IPS DF 6.9 (cell line): ENCODE measurements around the gene SMIM26.

Experiments used
- DNase-seq: peaks from one replicate; pipeline ENCODE4 v3.0.0-alpha.2; 2013; ENCODE audit warnings: low read depth, low spot score
- H3K27ac ChIP-seq: one replicate; pipeline ENCODE4 v1.5.1; 2013; ENCODE audit warnings: low read length, control low read depth
- H3K27me3 ChIP-seq: 2 replicates; pipeline ENCODE4 v1.6.1; 2013; ENCODE audit warnings: mild to moderate bottlenecking, low read length; ENCODE audit not compliant: control insufficient read depth, insufficient read depth
- H3K36me3 ChIP-seq: 2 replicates; pipeline ENCODE4 v1.6.1; 2013; ENCODE audit warnings: low read length; ENCODE audit not compliant: control insufficient read depth, insufficient read depth
- H3K4me1 ChIP-seq: 2 replicates; pipeline ENCODE4 v1.6.1; 2013; ENCODE audit warnings: low read length; ENCODE audit not compliant: control insufficient read depth, insufficient read depth
- H3K4me3 ChIP-seq: 2 replicates; pipeline ENCODE4 v1.5.1; 2013; ENCODE audit warnings: mild to moderate bottlenecking, low read length
- H3K9me3 ChIP-seq: 2 replicates; pipeline ENCODE4 v1.6.1; 2013; ENCODE audit warnings: low read length, inconsistent platforms; ENCODE audit not compliant: control insufficient read depth, insufficient read depth
- WGBS: extraction: QIAGEN DNeasy Blood & Tissue Kit; methylation state at CpG from one replicate; pipeline ENCODE4 v1.1.7; 2013; ENCODE audit warnings: mixed read lengths, missing lambda C conversion rate; ENCODE audit not compliant: insufficient read length, insufficient coverage; 5-methylcytosine and 5-hydroxymethylcytosine counted together

SMIM26 gene

DNA sequence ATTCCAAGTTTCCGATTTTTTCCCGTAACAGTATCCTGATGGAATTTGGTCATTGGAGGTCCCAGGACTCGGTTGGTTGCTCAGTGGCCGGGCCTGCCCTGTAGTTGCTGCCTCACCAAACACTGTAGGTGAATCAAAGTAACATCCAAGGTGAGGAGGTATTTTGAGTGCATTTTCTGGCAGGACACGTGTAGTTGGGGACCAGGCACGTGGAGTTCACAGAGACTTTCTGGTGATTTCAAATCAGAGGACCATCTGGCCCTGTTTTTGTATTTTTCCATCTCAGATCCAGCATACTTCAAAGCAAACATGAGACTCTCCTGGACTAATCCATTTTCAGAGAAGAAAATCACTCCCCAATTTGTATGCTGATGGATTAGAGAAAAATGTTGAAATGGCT lies 10.7 kb downstream of the SMIM26 start:
- no peaks in the 10 kb centered on the region for H3K36me3 ChIP-seq
- H3K4me1 ChIP-seq: 0 out of 2 replicates have a peak, but pooled peaks cover 3% of the 10 kb centered on the region
- DNase-seq: no peak
- H3K4me3 ChIP-seq: no peak overlapping the region
- H3K27ac ChIP-seq: no peak overlapping the region
- H3K9me3 ChIP-seq: no peaks in the 10 kb centered on the region
- no CpG with 5 or more reads among the region's 6 CpGs for WGBS
- H3K27me3 ChIP-seq: no peaks in the 10 kb centered on the region

DNA sequence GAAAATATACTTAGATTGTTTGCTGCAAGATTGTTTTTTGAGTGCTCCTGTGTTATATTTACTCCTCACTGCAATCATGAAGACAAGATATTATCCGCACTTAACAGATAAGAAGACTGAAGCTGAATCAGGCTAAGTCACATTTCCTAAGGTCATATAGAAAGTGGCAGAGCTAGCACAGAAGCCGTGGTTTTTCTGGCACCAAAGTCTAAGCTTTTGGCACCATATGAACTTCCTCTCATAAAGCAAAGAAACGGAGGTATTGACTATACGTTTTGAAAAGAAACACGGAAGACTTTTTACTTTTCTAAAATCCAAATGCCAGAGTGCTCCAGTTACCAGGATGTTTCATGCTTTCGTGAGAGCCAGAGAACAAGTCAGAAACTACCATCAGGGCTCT lies 11.3 kb downstream of the SMIM26 start:
- Histone ChIP-seq H3K27me3 (no peaks in the 10 kb centered on the region), H3K9me3 (no peaks in the 10 kb centered on the region), H3K4me3 (no peak overlapping the region), H3K27ac (no peak overlapping the region), H3K4me1 (0 out of 2 replicates have a peak, but pooled peaks cover 3% of the 10 kb centered on the region), H3K36me3 (no peaks in the 10 kb centered on the region)
- no CpG with 5 or more reads among the region's 6 CpGs for WGBS
- DNase-seq: no peak

DNA sequence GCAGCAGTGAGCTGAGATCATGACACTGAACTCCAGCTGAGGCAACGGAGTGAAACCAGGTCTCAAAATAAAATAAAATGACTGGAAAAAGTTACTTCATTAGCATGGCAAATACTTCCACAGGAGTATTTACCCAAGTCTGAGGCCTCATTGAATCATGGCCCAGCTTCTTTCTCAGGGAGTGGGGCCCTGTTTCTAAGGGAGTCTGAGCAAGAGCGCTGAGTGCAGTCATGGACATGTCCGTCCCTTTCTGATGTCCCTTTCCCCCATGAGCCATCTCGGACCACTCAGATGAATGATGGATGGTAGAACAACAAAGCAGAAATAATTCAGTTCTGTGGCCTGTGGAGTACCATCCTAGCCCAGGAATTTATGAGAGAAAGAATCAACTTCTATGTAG lies 12.8 kb downstream of the SMIM26 start:
- Histone ChIP-seq H3K27me3 (no peaks in the 10 kb centered on the region), H3K27ac (no peak overlapping the region), H3K36me3 (no peaks in the 10 kb centered on the region), H3K4me1 (0 out of 2 replicates have a peak, but pooled peaks cover 3% of the 10 kb centered on the region), H3K9me3 (no peaks in the 10 kb centered on the region), H3K4me3 (no peak overlapping the region)
- no peak for DNase-seq
- WGBS: no CpG with 5 or more reads among the region's 4 CpGs

DNA sequence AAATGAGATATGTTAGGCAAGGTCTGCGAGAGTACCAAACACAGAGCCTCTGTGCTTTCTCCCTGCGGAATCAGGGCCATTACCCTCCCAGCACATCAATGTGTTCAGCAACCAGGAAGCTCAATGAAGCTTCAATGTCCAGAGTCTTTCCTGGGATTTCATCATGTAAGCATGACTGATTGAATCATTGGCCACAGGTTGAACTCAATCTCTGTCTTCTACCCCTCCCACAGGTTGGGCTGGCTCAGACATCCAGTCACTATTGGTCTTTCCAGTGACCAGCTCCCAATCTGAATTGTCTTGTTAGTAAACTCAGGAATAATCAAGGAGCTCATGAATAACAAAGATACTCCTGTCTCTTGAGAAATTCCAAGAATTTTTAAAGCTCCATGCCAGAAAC lies 17.9 kb downstream of the SMIM26 start:
- no peak for DNase-seq
- WGBS: no CpG with 5 or more reads among the region's 2 CpGs
- no peak overlapping the region for H3K27ac ChIP-seq

DNA sequence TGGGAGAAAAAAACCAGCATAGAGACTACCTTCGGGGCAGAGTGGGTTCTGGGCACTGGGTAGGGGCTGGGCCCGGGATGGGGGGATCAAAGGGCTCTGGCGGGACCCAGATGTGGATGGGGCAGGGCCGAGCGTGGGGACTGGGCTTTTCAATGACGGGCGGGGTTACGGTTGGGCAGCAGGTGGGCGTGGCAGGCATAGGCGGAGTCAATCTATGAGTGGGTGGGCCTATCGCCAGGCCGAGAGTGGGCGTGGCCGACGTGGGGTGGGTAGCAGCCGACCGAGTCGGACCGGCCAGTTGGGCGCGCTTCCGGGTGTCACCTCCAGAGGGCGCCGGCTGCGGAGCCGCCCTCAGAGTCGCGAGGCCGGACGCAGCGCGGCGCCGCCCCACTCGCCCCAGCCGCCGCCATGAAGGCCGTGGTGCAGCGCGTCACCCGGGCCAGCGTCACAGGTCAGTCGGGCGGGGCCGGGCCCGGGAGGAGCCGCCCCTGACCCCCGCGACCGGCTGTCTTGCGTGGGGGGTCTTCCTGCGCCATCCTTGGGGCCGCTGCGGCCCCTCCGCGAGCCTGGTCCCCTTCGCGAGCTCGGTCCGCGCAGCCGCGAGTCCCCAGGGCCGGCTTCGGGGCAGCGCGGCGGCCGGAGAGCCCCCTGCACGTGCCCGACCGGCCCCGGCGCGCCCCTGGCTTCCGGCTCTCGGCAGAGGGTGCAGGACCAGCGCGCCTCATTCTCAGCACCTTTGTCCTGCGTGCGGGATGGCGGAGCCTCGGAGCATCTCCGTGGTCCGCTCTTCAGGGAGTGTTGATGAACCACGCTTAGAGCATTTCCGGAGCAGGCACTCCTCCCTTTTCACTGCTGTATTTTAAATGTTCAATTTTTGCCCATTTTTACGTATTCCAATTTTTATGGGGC lies 20.7 kb downstream of the SMIM26 start, which contains the start of gene DTD1:
TSS of gene DTD1 (plus strand) at position 390 of the 909 bp plus-strand sequence. CDS start at position 409, 19 bp downstream.
- Histone ChIP-seq H3K27me3 (no peaks in the 10 kb centered on the region), H3K4me1 (0 out of 2 replicates have a peak, but pooled peaks cover 2% of the 10 kb centered on the region), H3K9me3 (no peaks in the 10 kb centered on the region), H3K4me3 (peak within 1 kb of the TSS; percentile 64), H3K36me3 (no peaks in the 10 kb centered on the region), H3K27ac (no peak within 1 kb of the TSS)
- DNase-seq: peak; percentile 68
- no CpG with 5 or more reads among the region's 88 CpGs for WGBS

More for the DNA sequence above, 17.9 kb downstream of the SMIM26 start:
- H3K4me1 ChIP-seq: 0 out of 2 replicates have a peak, but pooled peaks cover 4% of the 10 kb centered on the region
- H3K36me3 ChIP-seq: no peaks in the 10 kb centered on the region
- no peaks in the 10 kb centered on the region for H3K9me3 ChIP-seq
- no peak overlapping the region for H3K4me3 ChIP-seq
- no peaks in the 10 kb centered on the region for H3K27me3 ChIP-seq

DNA sequence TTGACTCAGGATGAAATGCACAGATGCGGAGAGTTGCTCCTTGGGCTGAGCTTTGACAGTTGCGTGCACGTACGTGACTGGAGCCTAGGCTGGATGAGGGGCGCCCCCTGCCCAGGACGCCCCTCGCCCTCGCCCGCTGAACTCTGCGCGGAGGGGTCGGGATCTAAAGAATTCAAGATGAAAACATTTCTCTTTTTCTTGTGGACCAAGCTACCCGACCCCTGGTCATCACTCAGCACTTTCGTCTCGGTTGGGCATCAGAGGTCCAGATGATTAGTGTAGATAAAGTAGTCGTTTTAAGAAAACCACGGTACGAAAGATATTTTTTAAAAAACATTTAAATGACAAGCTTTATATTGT lies 21.3 kb downstream of the SMIM26 start:
- no peaks in the 10 kb centered on the region for H3K36me3 ChIP-seq
- H3K27me3 ChIP-seq: no peaks in the 10 kb centered on the region
- no CpG with 5 or more reads among the region's 18 CpGs for WGBS
- 0 out of 2 replicates have a peak, but pooled peaks cover 2% of the 10 kb centered on the region for H3K4me1 ChIP-seq
- no peak overlapping the region for H3K27ac ChIP-seq
- no peak for DNase-seq
- no peaks in the 10 kb centered on the region for H3K9me3 ChIP-seq
- peak overlapping the region; percentile 64; the same call in 1 of the 2 replicates for H3K4me3 ChIP-seq

DNA sequence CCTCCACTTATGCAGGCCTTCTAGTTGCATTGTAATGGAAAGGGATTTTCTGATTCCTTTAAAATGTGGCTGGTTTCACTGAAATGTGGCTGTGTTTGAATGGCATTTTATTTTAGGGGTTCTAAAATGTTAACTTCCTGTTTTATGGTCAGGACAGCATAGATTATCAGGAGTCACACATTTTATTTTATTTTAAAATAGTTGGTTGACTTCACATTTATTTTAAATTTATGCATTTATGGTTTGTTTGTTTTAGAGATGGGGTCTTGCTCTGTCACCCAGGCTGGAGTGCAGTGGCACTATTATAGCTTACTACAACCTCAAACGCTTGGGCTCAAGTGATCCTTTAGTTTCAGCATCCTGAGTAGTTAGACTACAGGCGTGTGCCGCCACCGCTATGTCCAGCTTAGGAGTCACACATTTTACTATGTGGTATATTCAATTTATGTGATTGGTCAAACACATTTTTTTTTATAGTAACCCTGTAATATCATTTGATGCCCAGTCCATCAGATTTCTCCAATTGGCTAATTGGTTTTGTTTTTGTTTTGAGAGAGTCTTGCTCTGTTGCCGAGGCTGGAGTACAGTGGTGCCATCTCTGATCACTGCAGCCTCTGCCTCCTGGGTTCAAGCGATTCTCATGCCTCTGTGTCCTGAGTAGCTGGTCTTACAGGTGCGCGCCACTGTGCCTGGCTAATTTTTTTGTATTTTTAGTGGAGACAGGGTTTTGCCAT lies 22.9 kb downstream of the SMIM26 start:
- Histone ChIP-seq H3K36me3 (no peaks in the 10 kb centered on the region), H3K4me3 (no peak overlapping the region), H3K4me1 (0 out of 2 replicates have a peak, but pooled peaks cover under 1% of the 10 kb centered on the region), H3K27ac (no peak overlapping the region), H3K9me3 (no peaks in the 10 kb centered on the region), H3K27me3 (no peaks in the 10 kb centered on the region)
- no CpG with 5 or more reads among the region's 8 CpGs for WGBS
- DNase-seq: no peak

DNA sequence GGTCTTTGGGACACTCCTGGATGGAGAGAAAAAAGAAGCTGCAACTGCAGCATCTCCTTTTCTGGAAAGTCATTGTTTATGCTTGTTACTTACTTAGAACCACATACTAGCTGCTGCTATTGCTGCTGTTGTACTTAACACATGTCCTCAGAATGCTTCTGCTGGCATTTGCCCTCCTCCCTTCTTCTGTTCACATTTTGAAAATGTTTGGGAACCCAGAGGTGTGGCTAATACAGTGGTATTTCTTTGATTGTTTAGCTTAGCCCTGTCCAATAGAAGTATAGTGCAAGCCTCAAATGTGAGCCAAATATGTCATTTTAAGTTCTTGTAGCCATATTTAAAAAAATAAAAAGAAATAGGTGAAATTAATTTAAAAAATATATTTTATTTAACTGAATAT lies 29.0 kb downstream of the SMIM26 start:
- Histone ChIP-seq H3K27me3 (no peaks in the 10 kb centered on the region), H3K27ac (no peak overlapping the region), H3K4me1 (no peaks in the 10 kb centered on the region), H3K9me3 (no peaks in the 10 kb centered on the region), H3K4me3 (no peak overlapping the region), H3K36me3 (no peaks in the 10 kb centered on the region; the same call in 1 of the 2 replicates)
- no peak for DNase-seq

DNA sequence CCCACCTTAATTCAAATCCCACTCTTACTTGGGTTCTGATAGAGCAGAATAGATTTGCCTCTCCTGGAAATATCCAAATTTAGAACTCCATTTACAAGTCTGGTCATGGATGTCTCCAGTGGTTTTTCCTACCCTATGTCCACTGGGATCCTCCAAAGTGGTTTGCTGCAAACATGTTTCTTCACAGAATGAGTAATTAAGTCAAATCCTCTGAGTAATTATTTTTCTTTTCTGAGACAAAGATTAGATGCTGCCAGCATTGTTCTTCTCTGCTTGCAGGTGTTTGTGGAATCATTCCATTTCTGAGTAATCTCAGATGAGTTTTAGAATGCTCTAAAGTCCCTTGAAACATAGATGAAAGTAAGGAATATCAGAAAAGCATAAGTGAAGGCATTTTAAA lies 42.5 kb downstream of the SMIM26 start:
- Histone ChIP-seq H3K4me1 (no peaks in the 10 kb centered on the region), H3K36me3 (no peaks in the 10 kb centered on the region), H3K27ac (no peak overlapping the region), H3K4me3 (no peak overlapping the region), H3K27me3 (no peaks in the 10 kb centered on the region), H3K9me3 (no peaks in the 10 kb centered on the region)
- DNase-seq: no peak

DNA sequence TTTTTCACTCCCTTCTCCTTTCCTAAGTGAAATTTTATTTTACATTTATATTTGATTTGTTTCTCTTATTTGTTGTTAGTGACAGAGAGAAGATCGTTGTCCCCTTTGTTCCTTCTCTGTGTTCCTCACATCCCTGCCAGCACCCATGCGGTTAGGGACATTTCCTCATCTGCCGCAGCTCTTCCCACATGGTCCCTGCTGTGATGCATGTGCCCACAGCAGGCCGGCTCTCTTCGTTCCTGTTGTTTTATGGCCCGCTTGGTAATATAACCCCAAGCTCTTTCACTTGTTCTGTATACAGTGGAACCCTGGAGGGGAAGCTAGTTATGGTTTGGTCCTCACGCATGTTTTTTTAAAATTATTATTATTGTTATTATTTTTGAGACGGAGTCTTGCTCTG lies 44.3 kb downstream of the SMIM26 start:
- H3K27me3 ChIP-seq: no peaks in the 10 kb centered on the region
- no peak for DNase-seq
- H3K27ac ChIP-seq: no peak overlapping the region
- H3K9me3 ChIP-seq: no peaks in the 10 kb centered on the region
- H3K4me1 ChIP-seq: no peaks in the 10 kb centered on the region
- H3K36me3 ChIP-seq: no peaks in the 10 kb centered on the region
- no CpG with 5 or more reads among the region's 8 CpGs for WGBS
- H3K4me3 ChIP-seq: no peak overlapping the region
